ENCODE measurements around the gene TSPO. TPM values are rescaled to one million over a fixed set of nuclear protein-coding genes. Genes with fewer than 3 reads are reported as not detected.

TSPO gene
- polyA plus RNA-seq, 4 donors = 6.6 to 375 (median 242) TPM

- H3K27ac ChIP-seq (ENCODE audit: low read depth in 1 of 3, low read length in 2 of 3) = no peak overlapping the region
- no peak overlapping the region for H3K4me3 ChIP-seq (ENCODE audit: low read depth in 1 of 3, low read length in 3 of 3)
- DNase-seq (no peak), FAIRE-seq (no peak)
- peaks cover 0 to 4% (median 0%) of the 10 kb centered on the region in 3 donors for H3K36me3 ChIP-seq (ENCODE audit: control insufficient read depth in 3 of 3, insufficient read depth in 2 of 3, low read depth in 1 of 3, low read length in 3 of 3)
- 51 to 68% (median 61%) methylated on average over 9 of the region's 9 CpGs for WGBS, 3 donors
- H3K9me3 ChIP-seq (ENCODE audit: control insufficient read depth in 2 of 2, insufficient read depth in 1 of 2, low read depth in 1 of 2, low read length in 1 of 2) = no peaks in the 10 kb centered on the region
- H3K4me1 ChIP-seq (ENCODE audit: control insufficient read depth in 3 of 3, insufficient read depth in 2 of 3, low read depth in 1 of 3, low read length in 2 of 3) = peaks cover 0 to 9% (median 5%) of the 10 kb centered on the region in 3 donors
- peaks cover 0 to 3% (median 0%) of the 10 kb centered on the region in 3 donors for H3K27me3 ChIP-seq (ENCODE audit: control insufficient read depth in 3 of 3, insufficient read depth in 3 of 3, low read length in 3 of 3)
Measured at GRCh38 chr22:43157874-43158546, 6.7 kb downstream of the TSPO start.

GRCh38 chr22:43158778-43159483 is 7.6 kb downstream of the TSPO start:
- Histone ChIP-seq H3K9me3 (ENCODE audit: control insufficient read depth in 2 of 2, insufficient read depth in 1 of 2, low read depth in 1 of 2, low read length in 1 of 2) (no peaks in the 10 kb centered on the region), H3K36me3 (ENCODE audit: control insufficient read depth in 3 of 3, insufficient read depth in 2 of 3, low read depth in 1 of 3, low read length in 3 of 3) (peaks cover 0 to 4% (median 0%) of the 10 kb centered on the region in 3 donors), H3K27ac (ENCODE audit: low read depth in 1 of 3, low read length in 2 of 3) (peak overlapping the region in 1 of 3 donors; percentile 63), H3K4me1 (ENCODE audit: control insufficient read depth in 3 of 3, insufficient read depth in 2 of 3, low read depth in 1 of 3, low read length in 2 of 3) (peaks cover 0 to 9% (median 5%) of the 10 kb centered on the region in 3 donors), H3K27me3 (ENCODE audit: control insufficient read depth in 3 of 3, insufficient read depth in 3 of 3, low read length in 3 of 3) (peaks cover 0 to 9% (median 0%) of the 10 kb centered on the region in 3 donors), H3K4me3 (ENCODE audit: low read depth in 1 of 3, low read length in 3 of 3) (no peak overlapping the region)
- DNase-seq (no peak), FAIRE-seq (no peak)
- 65 to 84% (median 79%) methylated on average over 23 to 24 of the region's 24 CpGs for WGBS, 3 donors

- DNase-seq (peak in 1 of 2 donors; percentile 84), FAIRE-seq (no peak)
- no peak overlapping the region for H3K4me3 ChIP-seq (ENCODE audit: low read depth in 1 of 3, low read length in 3 of 3)
- peak overlapping the region in 1 of 3 donors; percentile 63 for H3K27ac ChIP-seq (ENCODE audit: low read depth in 1 of 3, low read length in 2 of 3)
- 30 to 56% (median 34%) methylated on average over 16 to 18 of the region's 18 CpGs for WGBS, 3 donors
- H3K4me1 ChIP-seq (ENCODE audit: control insufficient read depth in 3 of 3, insufficient read depth in 2 of 3, low read depth in 1 of 3, low read length in 2 of 3) = peaks cover 0 to 9% (median 5%) of the 10 kb centered on the region in 3 donors
- H3K9me3 ChIP-seq (ENCODE audit: control insufficient read depth in 2 of 2, insufficient read depth in 1 of 2, low read depth in 1 of 2, low read length in 1 of 2) = no peaks in the 10 kb centered on the region
- H3K27me3 ChIP-seq (ENCODE audit: control insufficient read depth in 3 of 3, insufficient read depth in 3 of 3, low read length in 3 of 3) = peaks cover 0 to 9% (median 0%) of the 10 kb centered on the region in 3 donors
- H3K36me3 ChIP-seq (ENCODE audit: control insufficient read depth in 3 of 3, insufficient read depth in 2 of 3, low read depth in 1 of 3, low read length in 3 of 3) = peaks cover 0 to 4% (median 0%) of the 10 kb centered on the region in 3 donors
Measured at GRCh38 chr22:43159484-43160178, 8.3 kb downstream of the TSPO start.

- DNase-seq = no peak
- FAIRE-seq = no peak
- Histone ChIP-seq H3K4me3 (ENCODE audit: low read depth in 1 of 3, low read length in 3 of 3) (no peak overlapping the region), H3K36me3 (ENCODE audit: control insufficient read depth in 3 of 3, insufficient read depth in 2 of 3, low read depth in 1 of 3, low read length in 3 of 3) (peaks cover 0 to 4% (median 0%) of the 10 kb centered on the region in 3 donors), H3K27ac (ENCODE audit: low read depth in 1 of 3, low read length in 2 of 3) (peak overlapping the region in 1 of 3 donors; percentile 48), H3K4me1 (ENCODE audit: control insufficient read depth in 3 of 3, insufficient read depth in 2 of 3, low read depth in 1 of 3, low read length in 2 of 3) (peaks cover 0 to 9% (median 5%) of the 10 kb centered on the region in 3 donors), H3K9me3 (ENCODE audit: control insufficient read depth in 2 of 2, insufficient read depth in 1 of 2, low read depth in 1 of 2, low read length in 1 of 2) (no peaks in the 10 kb centered on the region), H3K27me3 (ENCODE audit: control insufficient read depth in 3 of 3, insufficient read depth in 3 of 3, low read length in 3 of 3) (peaks cover 0 to 9% (median 0%) of the 10 kb centered on the region in 3 donors)
- 86 to 95% (median 93%) methylated on average over 8 of the region's 8 CpGs for WGBS, 3 donors
Measured at GRCh38 chr22:43160497-43161126, 9.3 kb downstream of the TSPO start.

GRCh38 chr22:43162412-43163150 is 11.2 kb downstream of the TSPO start:
- FAIRE-seq = no peak
- no peak overlapping the region for H3K27ac ChIP-seq (ENCODE audit: low read depth in 1 of 3, low read length in 2 of 3)
- H3K9me3 ChIP-seq (ENCODE audit: control insufficient read depth in 2 of 2, insufficient read depth in 1 of 2, low read depth in 1 of 2, low read length in 1 of 2) = no peaks in the 10 kb centered on the region
- H3K4me1 ChIP-seq (ENCODE audit: control insufficient read depth in 3 of 3, insufficient read depth in 2 of 3, low read depth in 1 of 3, low read length in 2 of 3) = peaks cover 0 to 7% (median 5%) of the 10 kb centered on the region in 3 donors
- WGBS, 3 donors = 96 to 97% (median 97%) methylated on average over 22 to 24 of the region's 24 CpGs
- H3K27me3 ChIP-seq (ENCODE audit: control insufficient read depth in 3 of 3, insufficient read depth in 3 of 3, low read length in 3 of 3) = peaks cover 0 to 9% (median 0%) of the 10 kb centered on the region in 3 donors
- DNase-seq = no peak
- no peak overlapping the region for H3K4me3 ChIP-seq (ENCODE audit: low read depth in 1 of 3, low read length in 3 of 3)
- H3K36me3 ChIP-seq (ENCODE audit: control insufficient read depth in 3 of 3, insufficient read depth in 2 of 3, low read depth in 1 of 3, low read length in 3 of 3) = peaks cover 0 to 18% (median 0%) of the 10 kb centered on the region in 3 donors

- 81 to 84% (median 82%) methylated on average over 17 to 18 of the region's 18 CpGs for WGBS, 3 donors
- DNase-seq (no peak), FAIRE-seq (no peak)
- Histone ChIP-seq H3K27me3 (ENCODE audit: control insufficient read depth in 3 of 3, insufficient read depth in 3 of 3, low read length in 3 of 3) (peaks cover 0 to 9% (median 0%) of the 10 kb centered on the region in 3 donors), H3K4me1 (ENCODE audit: control insufficient read depth in 3 of 3, insufficient read depth in 2 of 3, low read depth in 1 of 3, low read length in 2 of 3) (peaks cover 0 to 5% (median 4%) of the 10 kb centered on the region in 3 donors), H3K9me3 (ENCODE audit: control insufficient read depth in 2 of 2, insufficient read depth in 1 of 2, low read depth in 1 of 2, low read length in 1 of 2) (no peaks in the 10 kb centered on the region), H3K36me3 (ENCODE audit: control insufficient read depth in 3 of 3, insufficient read depth in 2 of 3, low read depth in 1 of 3, low read length in 3 of 3) (peaks cover 0 to 26% (median 0%) of the 10 kb centered on the region in 3 donors), H3K4me3 (ENCODE audit: low read depth in 1 of 3, low read length in 3 of 3) (no peak overlapping the region), H3K27ac (ENCODE audit: low read depth in 1 of 3, low read length in 2 of 3) (no peak overlapping the region)
Measured at GRCh38 chr22:43163241-43163795, 12.0 kb downstream of the TSPO start.

GRCh38 chr22:43164636-43165035 is 13.3 kb downstream of the TSPO start:
- Histone ChIP-seq H3K4me1 (ENCODE audit: control insufficient read depth in 3 of 3, insufficient read depth in 2 of 3, low read depth in 1 of 3, low read length in 2 of 3) (peaks cover 0 to under 1% (median 0%) of the 10 kb centered on the region in 3 donors), H3K27me3 (ENCODE audit: control insufficient read depth in 3 of 3, insufficient read depth in 3 of 3, low read length in 3 of 3) (peaks cover 0 to 9% (median 0%) of the 10 kb centered on the region in 3 donors), H3K9me3 (ENCODE audit: control insufficient read depth in 2 of 2, insufficient read depth in 1 of 2, low read depth in 1 of 2, low read length in 1 of 2) (no peaks in the 10 kb centered on the region), H3K4me3 (ENCODE audit: low read depth in 1 of 3, low read length in 3 of 3) (no peak overlapping the region), H3K36me3 (ENCODE audit: control insufficient read depth in 3 of 3, insufficient read depth in 2 of 3, low read depth in 1 of 3, low read length in 3 of 3) (peaks cover 0 to 38% (median 4%) of the 10 kb centered on the region in 3 donors), H3K27ac (ENCODE audit: low read depth in 1 of 3, low read length in 2 of 3) (no peak overlapping the region)
- WGBS, 3 donors = 50 to 81% (median 75%) methylated on average over 16 of the region's 16 CpGs
- no peak for FAIRE-seq
- DNase-seq = no peak

Measured in small intestine (tissue), 7 donors.